Measurements from ENCODE around the gene RAI2. TPM values are rescaled to one million over a fixed set of nuclear protein-coding genes. Genes with fewer than 3 reads are reported as not detected.

RAI2 gene
- total RNA-seq, 2 donors from 2014 or later = 13.9 to 29.6 TPM

DNA sequence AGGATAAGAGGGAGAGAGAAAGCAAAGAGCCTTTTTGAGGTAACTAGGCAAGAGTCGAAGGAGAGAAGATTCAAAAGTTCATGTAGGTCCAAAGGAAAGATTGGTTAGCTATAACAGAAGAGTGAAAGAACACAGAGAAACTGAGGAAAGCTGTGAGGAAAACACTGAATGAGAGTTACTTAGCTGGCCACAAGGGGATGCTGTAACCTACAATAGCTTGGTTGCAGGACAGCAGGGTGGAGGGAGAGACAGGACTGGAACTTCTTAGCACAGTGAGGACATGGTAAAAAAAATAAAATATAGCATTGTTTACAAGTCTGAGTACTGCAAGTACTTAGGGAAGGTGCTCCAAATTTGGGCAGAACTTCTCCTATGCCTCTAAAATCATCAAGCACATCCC is 48.3 kb downstream of the RAI2 start:
- no peaks in the 10 kb centered on the region for H3K36me3 ChIP-seq
- no peaks in the 10 kb centered on the region for H3K9me3 ChIP-seq
- no peak for DNase-seq (ENCODE audit: low spot score)
- H3K4me1 ChIP-seq = peaks cover 0 to 6% of the 10 kb centered on the region in 2 donors
- TF ChIP-seq, protein P1, sequence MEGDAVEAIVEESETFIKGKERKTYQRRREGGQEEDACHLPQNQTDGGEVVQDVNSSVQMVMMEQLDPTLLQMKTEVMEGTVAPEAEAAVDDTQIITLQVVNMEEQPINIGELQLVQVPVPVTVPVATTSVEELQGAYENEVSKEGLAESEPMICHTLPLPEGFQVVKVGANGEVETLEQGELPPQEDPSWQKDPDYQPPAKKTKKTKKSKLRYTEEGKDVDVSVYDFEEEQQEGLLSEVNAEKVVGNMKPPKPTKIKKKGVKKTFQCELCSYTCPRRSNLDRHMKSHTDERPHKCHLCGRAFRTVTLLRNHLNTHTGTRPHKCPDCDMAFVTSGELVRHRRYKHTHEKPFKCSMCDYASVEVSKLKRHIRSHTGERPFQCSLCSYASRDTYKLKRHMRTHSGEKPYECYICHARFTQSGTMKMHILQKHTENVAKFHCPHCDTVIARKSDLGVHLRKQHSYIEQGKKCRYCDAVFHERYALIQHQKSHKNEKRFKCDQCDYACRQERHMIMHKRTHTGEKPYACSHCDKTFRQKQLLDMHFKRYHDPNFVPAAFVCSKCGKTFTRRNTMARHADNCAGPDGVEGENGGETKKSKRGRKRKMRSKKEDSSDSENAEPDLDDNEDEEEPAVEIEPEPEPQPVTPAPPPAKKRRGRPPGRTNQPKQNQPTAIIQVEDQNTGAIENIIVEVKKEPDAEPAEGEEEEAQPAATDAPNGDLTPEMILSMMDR (IDR thresholded peaks at IDR 0.05) = peak; percentile 49 to 69
- H3K27ac ChIP-seq = no peak overlapping the region
- no peaks in the 10 kb centered on the region for H3K27me3 ChIP-seq
- no peak overlapping the region for H3K4me3 ChIP-seq

DNA sequence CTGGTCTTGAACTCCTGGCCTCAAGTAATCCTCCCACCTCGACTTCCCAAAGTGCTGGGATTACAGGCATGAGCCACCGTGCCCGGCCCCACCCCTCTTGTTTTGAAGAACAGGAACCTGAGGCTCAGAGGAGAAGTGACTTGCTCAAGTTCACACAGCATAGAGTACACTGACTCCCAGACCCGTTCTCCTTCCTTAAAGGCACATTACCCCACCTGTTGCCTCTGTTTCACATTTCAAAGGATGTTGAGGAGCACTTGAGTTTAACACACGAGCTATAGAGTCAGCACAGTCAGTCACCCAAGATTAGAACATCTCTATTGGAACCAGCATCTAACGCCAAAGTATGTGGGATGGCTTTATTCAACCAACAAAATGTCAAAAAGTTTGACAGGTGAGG is 51.1 kb downstream of the RAI2 start:
- DNase-seq (ENCODE audit: low spot score) = no peak
- no peak overlapping the region for H3K27ac ChIP-seq
- no peaks in the 10 kb centered on the region for H3K9me3 ChIP-seq
- H3K4me3 ChIP-seq = no peak overlapping the region
- no peaks in the 10 kb centered on the region for H3K27me3 ChIP-seq
- TF ChIP-seq, protein P1 (IDR thresholded peaks at IDR 0.05) = no peak
- H3K4me1 ChIP-seq = no peaks in the 10 kb centered on the region
- no peaks in the 10 kb centered on the region for H3K36me3 ChIP-seq

DNA sequence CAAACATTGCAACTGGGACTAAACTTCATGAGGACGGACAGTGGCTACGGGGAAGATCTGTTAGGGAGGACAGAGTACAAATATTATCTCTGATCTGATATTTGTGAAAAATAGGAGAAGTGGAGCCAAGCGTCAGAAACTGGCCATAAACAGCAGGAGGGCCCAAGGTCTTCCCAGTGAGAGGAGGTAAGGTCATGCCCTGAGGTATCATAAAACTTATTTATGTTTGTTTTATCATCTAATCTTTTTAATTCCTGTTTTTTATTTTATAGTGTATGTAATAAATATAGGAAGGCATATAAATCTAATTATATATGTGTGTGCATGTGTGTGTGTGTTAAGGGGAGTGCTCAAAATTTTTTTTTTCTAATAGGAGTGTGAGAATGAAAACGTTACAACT is 51.8 kb downstream of the RAI2 start:
- Histone ChIP-seq H3K4me3 (no peak overlapping the region), H3K36me3 (no peaks in the 10 kb centered on the region), H3K9me3 (no peaks in the 10 kb centered on the region), H3K27me3 (no peaks in the 10 kb centered on the region), H3K27ac (no peak overlapping the region), H3K4me1 (no peaks in the 10 kb centered on the region)
- TF ChIP-seq, protein P1 (IDR thresholded peaks at IDR 0.05) = no peak
- DNase-seq (ENCODE audit: low spot score) = no peak

DNA sequence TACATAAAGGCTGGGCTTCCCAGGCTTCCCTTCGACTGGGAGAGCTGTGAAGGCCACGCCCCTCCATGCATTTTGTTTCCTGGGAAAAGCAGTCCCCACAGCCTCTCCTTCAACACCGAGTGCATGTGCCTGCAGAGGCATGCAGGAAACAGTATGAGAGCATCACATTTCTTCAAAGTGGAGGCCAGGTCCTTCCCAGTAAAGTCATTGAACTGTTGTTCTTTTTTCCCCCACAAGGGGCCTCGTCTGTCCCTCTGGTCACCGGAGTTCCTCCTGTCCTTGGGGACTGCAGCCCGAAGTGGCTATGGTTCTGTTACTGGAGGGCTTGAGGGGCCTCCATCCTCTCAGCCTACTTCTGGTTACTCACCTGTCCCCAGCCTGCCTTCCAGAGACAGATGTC is 56.0 kb downstream of the RAI2 start:
- Histone ChIP-seq H3K36me3 (no peaks in the 10 kb centered on the region), H3K4me1 (no peaks in the 10 kb centered on the region), H3K9me3 (no peaks in the 10 kb centered on the region), H3K4me3 (no peak overlapping the region), H3K27me3 (no peaks in the 10 kb centered on the region), H3K27ac (no peak overlapping the region)
- TF ChIP-seq, protein P1 (IDR thresholded peaks at IDR 0.05) = no peak
- no peak for DNase-seq (ENCODE audit: low spot score)

DNA sequence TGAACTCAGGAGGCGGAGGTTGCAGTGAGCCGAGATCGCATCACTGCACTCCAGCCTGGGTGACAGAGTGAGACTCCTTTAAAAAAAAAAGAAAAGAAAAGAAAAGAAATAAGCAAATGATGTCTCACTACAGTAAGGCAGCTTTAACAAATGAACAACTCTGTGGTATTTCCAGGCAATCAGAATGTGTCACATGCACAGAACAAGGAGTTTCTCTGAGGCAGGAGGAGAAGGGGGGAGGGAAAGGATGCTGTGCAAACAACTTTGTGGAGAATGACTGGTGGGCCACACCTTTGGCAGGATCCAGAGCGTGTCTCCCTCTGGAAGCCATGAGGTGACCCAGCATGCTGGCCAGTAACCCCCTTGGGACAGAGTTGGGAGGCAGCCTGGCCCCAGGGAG is 57.6 kb downstream of the RAI2 start:
- DNase-seq (ENCODE audit: low spot score) = no peak
- H3K4me3 ChIP-seq = no peak overlapping the region
- no peaks in the 10 kb centered on the region for H3K4me1 ChIP-seq
- H3K36me3 ChIP-seq = no peaks in the 10 kb centered on the region
- no peaks in the 10 kb centered on the region for H3K27me3 ChIP-seq
- H3K27ac ChIP-seq = no peak overlapping the region
- TF ChIP-seq, protein P1 (IDR thresholded peaks at IDR 0.05) = no peak
- no peaks in the 10 kb centered on the region for H3K9me3 ChIP-seq

DNA sequence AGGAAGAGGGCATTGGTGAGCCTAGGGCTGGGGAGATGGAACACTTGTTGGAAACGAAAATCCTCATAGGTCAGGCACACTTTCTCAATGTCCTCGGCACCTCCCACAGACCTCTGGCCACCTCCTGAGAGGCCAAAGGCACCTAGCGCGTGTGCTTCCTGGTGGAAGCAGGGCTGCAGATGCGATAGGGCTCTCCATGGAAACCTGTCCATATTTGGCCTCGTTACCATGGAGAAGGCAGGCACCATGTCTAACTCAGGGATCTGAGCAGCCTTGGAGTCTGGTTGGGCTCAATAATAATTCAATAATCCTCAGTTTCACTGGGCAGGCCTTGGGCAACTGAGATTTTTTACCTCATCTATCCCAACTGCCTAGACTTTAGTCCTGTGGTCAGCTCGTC is 58.3 kb downstream of the RAI2 start:
- Histone ChIP-seq H3K36me3 (no peaks in the 10 kb centered on the region), H3K27ac (no peak overlapping the region), H3K4me3 (no peak overlapping the region), H3K4me1 (no peaks in the 10 kb centered on the region), H3K9me3 (no peaks in the 10 kb centered on the region), H3K27me3 (no peaks in the 10 kb centered on the region)
- DNase-seq (ENCODE audit: low spot score) = no peak
- TF ChIP-seq, protein P1 (IDR thresholded peaks at IDR 0.05) = no peak

Data from right atrium auricular region (tissue), 2 donors.